ENCODE data around the gene SPEN. TPM values are rescaled to one million over a fixed set of nuclear protein-coding genes. Genes with fewer than 3 reads are reported as not detected.

Gene SPEN
- total and polyA plus RNA-seq, 4 donors = 10.7 to 82.3 (median 36.8) TPM

GRCh38 chr1:15985611-15986297, 138.2 kb downstream of the SPEN start:
- Histone ChIP-seq H3K9ac (ENCODE audit: insufficient read depth in 1 of 2, low read length in 2 of 2) (no peak overlapping the region), H3K27me3 (ENCODE audit: control insufficient read depth in 3 of 3, insufficient read depth in 3 of 3, low read length in 2 of 3) (no peaks in the 10 kb centered on the region), H3K4me1 (ENCODE audit: control insufficient read depth in 5 of 5, insufficient read depth in 5 of 5, low read length in 5 of 5) (no peaks in the 10 kb centered on the region), H3K4me3 (no peak overlapping the region), H3K9me3 (ENCODE audit: control insufficient read depth in 4 of 4, insufficient read depth in 3 of 4, low read length in 3 of 4) (no peaks in the 10 kb centered on the region), H3K36me3 (ENCODE audit: control insufficient read depth in 4 of 4, insufficient read depth in 4 of 4, low read length in 4 of 4) (no peaks in the 10 kb centered on the region), H3K27ac (ENCODE audit: low read depth in 1 of 2, low read length in 1 of 2) (no peak overlapping the region)
- DNase-seq (no peak), ATAC-seq (ENCODE audit: insufficient read depth, low FRiP score) (no peak)
- WGBS, 2 donors = 51 to 54% methylated on average over 5 of the region's 5 CpGs
- no peak for TF ChIP-seq CTCF (IDR thresholded peaks at IDR 0.05; ENCODE audit: control extremely low read depth, extremely low read depth)

- WGBS, 2 donors = 83 to 85% methylated on average over 13 of the region's 13 CpGs
- Histone ChIP-seq H3K36me3 (ENCODE audit: control insufficient read depth in 4 of 4, insufficient read depth in 4 of 4, low read length in 4 of 4) (no peaks in the 10 kb centered on the region), H3K27me3 (ENCODE audit: control insufficient read depth in 3 of 3, insufficient read depth in 3 of 3, low read length in 2 of 3) (no peaks in the 10 kb centered on the region), H3K9me3 (ENCODE audit: control insufficient read depth in 4 of 4, insufficient read depth in 3 of 4, low read length in 3 of 4) (no peaks in the 10 kb centered on the region), H3K27ac (ENCODE audit: low read depth in 1 of 2, low read length in 1 of 2) (no peak overlapping the region), H3K4me1 (ENCODE audit: control insufficient read depth in 5 of 5, insufficient read depth in 5 of 5, low read length in 5 of 5) (no peaks in the 10 kb centered on the region), H3K4me3 (no peak overlapping the region), H3K9ac (ENCODE audit: insufficient read depth in 1 of 2, low read length in 2 of 2) (no peak overlapping the region)
- TF ChIP-seq CTCF (IDR thresholded peaks at IDR 0.05; ENCODE audit: control extremely low read depth, extremely low read depth) = no peak
- DNase-seq (no peak), ATAC-seq (ENCODE audit: insufficient read depth, low FRiP score) (no peak)
These were observed 141.6 kb downstream of the SPEN start for GRCh38 chr1:15988856-15989736.

GRCh38 chr1:15989776-15990175, 142.3 kb downstream of the SPEN start:
- ATAC-seq (ENCODE audit: insufficient read depth, low FRiP score) = no peak
- Histone ChIP-seq H3K9me3 (ENCODE audit: control insufficient read depth in 4 of 4, insufficient read depth in 3 of 4, low read length in 3 of 4) (no peaks in the 10 kb centered on the region), H3K4me1 (ENCODE audit: control insufficient read depth in 5 of 5, insufficient read depth in 5 of 5, low read length in 5 of 5) (no peaks in the 10 kb centered on the region), H3K27ac (ENCODE audit: low read depth in 1 of 2, low read length in 1 of 2) (no peak overlapping the region), H3K4me3 (no peak overlapping the region), H3K27me3 (ENCODE audit: control insufficient read depth in 3 of 3, insufficient read depth in 3 of 3, low read length in 2 of 3) (no peaks in the 10 kb centered on the region), H3K9ac (ENCODE audit: insufficient read depth in 1 of 2, low read length in 2 of 2) (no peak overlapping the region), H3K36me3 (ENCODE audit: control insufficient read depth in 4 of 4, insufficient read depth in 4 of 4, low read length in 4 of 4) (no peaks in the 10 kb centered on the region)
- WGBS, 2 donors = 77 to 86% methylated on average over 9 of the region's 9 CpGs
- no peak for TF ChIP-seq CTCF (IDR thresholded peaks at IDR 0.05; ENCODE audit: control extremely low read depth, extremely low read depth)
- DNase-seq = no peak

Small RNAs within 50 kb of the gene (small RNA-seq; reads per million reads assigned to genes)
- gene AL034555.1 (ENCODE audit: low replicate concordance) (not detected), gene AL355994.1 (ENCODE audit: low replicate concordance) (not detected), gene AL355994.5 (ENCODE audit: low replicate concordance) (not detected)

Other genes starting within 250 kb of the SPEN start
- 10 to 100 TPM; 39.5 to 94.3 TPM for gene DDI2, start 230.2 kb upstream of the SPEN start, total RNA-seq
- gene DDI2, start 230.2 kb upstream of the SPEN start, polyA plus RNA-seq = 1 to 10 TPM; 7.2 to 8.8 TPM
- gene PLEKHM2, start 163.4 kb upstream of the SPEN start, total RNA-seq = 10 to 100 TPM; 32.5 to 79.2 TPM
- 10 to 100 TPM; 49.3 to 76.9 TPM for gene PLEKHM2, start 163.4 kb upstream of the SPEN start, polyA plus RNA-seq
- 1 to 10 TPM; 1.6 to 4.2 TPM for gene SLC25A34, start 111.4 kb upstream of the SPEN start, total RNA-seq
- gene SLC25A34, start 111.4 kb upstream of the SPEN start, polyA plus RNA-seq = 1 to 10 TPM; 1.7 to 2.7 TPM
- gene TMEM82, start 105.2 kb upstream of the SPEN start, total RNA-seq = not detected
- not detected for gene TMEM82, start 105.2 kb upstream of the SPEN start, polyA plus RNA-seq
- 10 to 100 TPM; 37.4 to 55.0 TPM for gene FBLIM1, start 88.9 kb upstream of the SPEN start, total RNA-seq
- gene FBLIM1, start 88.9 kb upstream of the SPEN start, polyA plus RNA-seq = 10 to 100 TPM; 15.8 to 26.2 TPM
- gene UQCRHL, start 40.1 kb upstream of the SPEN start, total RNA-seq = 1 to 10 TPM; 1.1 to 4.6 TPM
- 1 to 10 TPM; 1.6 to 1.8 TPM for gene UQCRHL, start 40.1 kb upstream of the SPEN start, polyA plus RNA-seq
- 10 to 100 TPM; 28.0 to 44.3 TPM for gene ZBTB17, start 128.4 kb downstream of the SPEN start, total RNA-seq
- gene ZBTB17, start 128.4 kb downstream of the SPEN start, polyA plus RNA-seq = 10 to 100 TPM; 44.2 to 47.1 TPM
- gene SRARP, start 156.5 kb downstream of the SPEN start, total RNA-seq = not detected
- under 1 TPM in 1 of 2 donors, not detected in 1; 0.16 TPM for gene SRARP, start 156.5 kb downstream of the SPEN start, polyA plus RNA-seq
- 10 to 100 TPM in 1 of 2 donors, 1 to 10 TPM in 1; 2.4 to 34.2 TPM for gene HSPB7, start 170.3 kb downstream of the SPEN start, total RNA-seq
- gene HSPB7, start 170.3 kb downstream of the SPEN start, polyA plus RNA-seq = 10 to 100 TPM; 11.2 to 11.5 TPM
- gene CLCNKA, start 174.3 kb downstream of the SPEN start, total RNA-seq = 1 to 10 TPM in 1 of 2 donors, not detected in 1; 1.3 TPM
- under 1 TPM; 0.10 to 0.17 TPM for gene CLCNKA, start 174.3 kb downstream of the SPEN start, polyA plus RNA-seq
- 1 to 10 TPM in 1 of 2 donors, under 1 TPM in 1; 0.37 to 1.9 TPM for gene CLCNKB, start 196.1 kb downstream of the SPEN start, total RNA-seq
- under 1 TPM; 0.06 to 0.22 TPM for gene CLCNKB, start 196.1 kb downstream of the SPEN start, polyA plus RNA-seq
- gene FAM131C, start 225.9 kb downstream of the SPEN start, total RNA-seq = not detected
- gene FAM131C, start 225.9 kb downstream of the SPEN start, polyA plus RNA-seq = not detected

Measured in lung (tissue), 13 donors.